GM18909 (cell line): ENCODE data around the gene RBM19.

Experiments
- ATAC-seq: cut with Tn5 transposase; IDR thresholded peaks from one replicate; pipeline ENCODE4 v1.9.1; 2021; ENCODE audit warnings: mild to moderate bottlenecking; ENCODE audit not compliant: unreplicated experiment, poor library complexity

RBM19 gene

GRCh38 chr12:113934946-113935345 lies 31.2 kb downstream of the RBM19 start:
- ATAC-seq = no peak

GRCh38 chr12:113934060-113934814 lies 31.9 kb downstream of the RBM19 start:
- no peak for ATAC-seq

- no peak for ATAC-seq
Measured at GRCh38 chr12:113933201-113933786, 32.8 kb downstream of the RBM19 start.

- no peak for ATAC-seq
Measured at GRCh38 chr12:113932381-113933196, 33.5 kb downstream of the RBM19 start.

GRCh38 chr12:113931517-113931916 lies 34.6 kb downstream of the RBM19 start:
- no peak for ATAC-seq

GRCh38 chr12:113930249-113930648 lies 35.9 kb downstream of the RBM19 start:
- no peak for ATAC-seq

GRCh38 chr12:113929312-113929989 lies 36.7 kb downstream of the RBM19 start:
- no peak for ATAC-seq

GRCh38 chr12:113926788-113927187 lies 39.3 kb downstream of the RBM19 start:
- ATAC-seq = no peak

- ATAC-seq = no peak
Measured at GRCh38 chr12:113924341-113924740, 41.8 kb downstream of the RBM19 start.

GRCh38 chr12:113923251-113923650 lies 42.9 kb downstream of the RBM19 start:
- ATAC-seq = no peak

GRCh38 chr12:113921430-113921829 lies 44.7 kb downstream of the RBM19 start:
- ATAC-seq = no peak

GRCh38 chr12:113919791-113920190 lies 46.3 kb downstream of the RBM19 start:
- ATAC-seq = no peak

- ATAC-seq = no peak
Measured at GRCh38 chr12:113918306-113918705, 47.8 kb downstream of the RBM19 start.

GRCh38 chr12:113917393-113917792 lies 48.7 kb downstream of the RBM19 start:
- no peak for ATAC-seq

GRCh38 chr12:113914806-113915205 lies 51.3 kb downstream of the RBM19 start:
- no peak for ATAC-seq

- ATAC-seq = no peak
Measured at GRCh38 chr12:113914176-113914575, 51.9 kb downstream of the RBM19 start.

GRCh38 chr12:113912760-113913329 lies 53.3 kb downstream of the RBM19 start:
- ATAC-seq = no peak

- ATAC-seq = no peak
Measured at GRCh38 chr12:113911971-113912759, 54.0 kb downstream of the RBM19 start.

GRCh38 chr12:113910751-113911272 lies 55.3 kb downstream of the RBM19 start:
- no peak for ATAC-seq
